Right renal pelvis (tissue), 4 donors: ENCODE results near the gene COL24A1. TPM values are rescaled to one million over a fixed set of nuclear protein-coding genes. Genes with fewer than 3 reads are reported as not detected.
A peak's percentile ranks its signal among the peaks of the same experiment; 100 is the strongest.
"Not testable (repeated sequence)": the region's sequence is repeated elsewhere in the genome, so short reads cannot be mapped to it uniquely, and the experiment has no call there.

Source experiments
- DNase-seq, 4 donors: peaks; one replicate each; pipeline ENCODE4 v3.0.0-alpha.2; 2013; ENCODE audit warnings: low read depth in 4 of 4, low spot score in 3 of 4, missing footprints in 1 of 4
- polyA plus RNA-seq, 4 donors: library from polyadenylated mRNA; unstranded; fragments of 120-200 nt; gene quantifications; one replicate each; pipeline ENCODE4 v1.2.1, GENCODE V29; 2013; ENCODE audit not compliant: insufficient read length in 4 of 4

Gene COL24A1
- polyA plus RNA-seq, 4 donors, result 1.8 to 2.2 (median 1.9) TPM

- DNase-seq, result no peak
Observed at GRCh38 chr1:86085741-86086409, 70.7 kb downstream of the COL24A1 start.

DNA sequence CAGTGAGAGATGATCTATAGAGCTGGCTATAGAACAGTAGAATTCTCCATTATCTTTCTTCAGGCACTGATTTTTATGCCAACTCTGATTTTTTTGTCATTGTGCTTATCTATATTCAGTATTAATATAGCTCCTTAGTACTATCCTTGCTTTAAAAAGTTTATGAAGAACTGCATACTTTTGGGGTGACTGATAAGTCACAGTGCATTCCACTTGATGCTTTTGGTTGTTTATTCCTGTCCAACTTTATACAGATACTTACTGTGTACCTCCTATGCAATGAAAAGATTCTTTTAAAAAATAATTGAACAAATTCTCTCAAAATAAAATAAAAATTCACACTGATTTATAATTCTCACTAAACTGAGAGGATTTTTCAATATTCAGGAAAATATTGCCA lies 71.6 kb downstream of the COL24A1 start:
- DNase-seq, result no peak

DNA sequence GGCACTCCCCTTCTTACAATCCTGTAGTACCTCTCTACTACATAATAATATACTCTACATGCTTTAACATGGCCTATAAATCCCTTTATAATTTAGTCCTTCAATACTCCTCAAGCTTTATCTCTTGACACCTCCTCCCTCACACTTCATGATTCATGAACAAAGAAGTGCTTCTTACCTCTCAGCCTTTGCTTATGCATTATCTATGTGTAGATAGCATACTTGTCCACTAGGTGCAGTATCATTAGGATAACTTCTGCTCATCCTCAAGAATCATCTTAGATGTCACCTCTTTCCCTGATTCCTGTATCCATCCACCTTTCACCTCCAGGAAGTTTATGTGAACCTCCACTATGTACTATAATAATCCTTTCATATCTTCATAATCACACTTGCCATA lies 74.4 kb downstream of the COL24A1 start:
- no peak for DNase-seq

GRCh38 chr1:86072474-86072873 lies 84.1 kb downstream of the COL24A1 start:
- DNase-seq, result not testable (repeated sequence)

- DNase-seq, result not testable (repeated sequence)
Observed at GRCh38 chr1:86071870-86072269, 84.7 kb downstream of the COL24A1 start.

- DNase-seq, result no peak
Observed at GRCh38 chr1:86069757-86070145, 86.8 kb downstream of the COL24A1 start.

GRCh38 chr1:86068841-86069756 lies 87.5 kb downstream of the COL24A1 start:
- no peak for DNase-seq

DNA sequence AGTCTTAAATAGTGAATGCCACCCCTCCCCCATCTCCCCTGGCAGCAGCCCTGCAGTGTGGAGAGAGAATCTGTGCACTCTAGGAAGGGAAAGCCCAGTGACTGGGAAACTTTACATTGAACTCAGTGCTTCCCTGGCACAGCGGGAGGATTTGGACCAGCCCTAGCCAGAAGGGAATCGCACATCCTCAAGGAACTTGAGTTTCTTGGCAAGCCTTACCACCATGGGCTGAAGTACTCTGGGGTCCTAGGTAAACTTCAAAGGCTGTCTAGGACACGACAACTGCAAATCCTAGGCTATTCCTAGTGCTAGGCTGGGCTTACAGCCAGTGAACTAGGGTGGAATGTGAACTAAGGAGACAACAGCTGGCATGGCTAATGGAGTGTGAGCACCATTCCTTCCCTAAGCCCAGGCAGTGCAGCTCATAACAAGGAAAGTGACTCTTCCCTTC lies 88.3 kb downstream of the COL24A1 start:
- DNase-seq, result no peak

GRCh38 chr1:86067626-86068025 lies 88.9 kb downstream of the COL24A1 start:
- peak in 1 of 4 donors; percentile 1 for DNase-seq

- no peak for DNase-seq
Observed at GRCh38 chr1:86064899-86065298, 91.7 kb downstream of the COL24A1 start.

GRCh38 chr1:86063721-86064120 lies 92.9 kb downstream of the COL24A1 start:
- DNase-seq, result no peak

DNA sequence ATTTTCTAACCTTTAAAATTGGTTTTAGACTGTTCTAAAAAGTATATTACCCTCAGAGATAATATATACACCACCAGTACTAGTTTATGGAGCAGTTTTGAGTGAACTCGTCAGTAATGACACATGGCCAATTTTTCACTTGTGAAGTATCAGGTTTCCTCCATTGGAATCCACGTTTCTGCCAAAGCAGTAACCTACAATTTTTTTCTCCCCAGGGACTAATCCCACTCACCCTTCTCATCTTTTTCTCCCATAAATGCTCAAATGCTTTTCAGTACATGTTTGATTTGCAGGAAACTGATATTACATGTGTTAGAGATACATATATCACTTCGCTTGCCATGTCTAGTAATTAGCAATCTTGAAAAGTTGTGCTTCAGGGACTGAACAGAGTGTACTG lies 94.1 kb downstream of the COL24A1 start:
- no peak for DNase-seq

- no peak for DNase-seq
Observed at GRCh38 chr1:86061551-86061990, 95.0 kb downstream of the COL24A1 start.

GRCh38 chr1:86054396-86054795 lies 102.2 kb downstream of the COL24A1 start:
- DNase-seq, result no peak

GRCh38 chr1:86052948-86053698 lies 103.4 kb downstream of the COL24A1 start:
- DNase-seq, result no peak

- no peak for DNase-seq
Observed at GRCh38 chr1:86035101-86035500, 121.5 kb downstream of the COL24A1 start.

DNA sequence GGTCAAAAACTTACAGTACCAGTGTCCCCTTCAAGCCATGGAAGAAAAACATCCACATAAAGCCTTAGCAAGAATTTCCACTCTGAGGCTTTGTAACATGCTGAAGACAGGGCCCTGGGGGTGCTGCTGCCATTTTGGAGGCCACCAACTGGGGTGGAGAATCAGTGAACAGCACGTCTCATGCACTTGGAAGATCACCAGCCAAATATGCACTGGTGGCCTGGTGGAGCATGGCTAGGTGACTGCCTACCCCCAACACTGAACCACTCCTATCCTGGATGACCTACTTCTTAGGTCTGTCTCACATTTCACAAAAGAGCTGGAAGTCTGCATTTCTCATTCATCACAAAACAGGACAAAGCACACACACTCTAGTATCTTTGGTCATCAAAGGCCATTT lies 126.4 kb downstream of the COL24A1 start:
- no peak for DNase-seq

DNA sequence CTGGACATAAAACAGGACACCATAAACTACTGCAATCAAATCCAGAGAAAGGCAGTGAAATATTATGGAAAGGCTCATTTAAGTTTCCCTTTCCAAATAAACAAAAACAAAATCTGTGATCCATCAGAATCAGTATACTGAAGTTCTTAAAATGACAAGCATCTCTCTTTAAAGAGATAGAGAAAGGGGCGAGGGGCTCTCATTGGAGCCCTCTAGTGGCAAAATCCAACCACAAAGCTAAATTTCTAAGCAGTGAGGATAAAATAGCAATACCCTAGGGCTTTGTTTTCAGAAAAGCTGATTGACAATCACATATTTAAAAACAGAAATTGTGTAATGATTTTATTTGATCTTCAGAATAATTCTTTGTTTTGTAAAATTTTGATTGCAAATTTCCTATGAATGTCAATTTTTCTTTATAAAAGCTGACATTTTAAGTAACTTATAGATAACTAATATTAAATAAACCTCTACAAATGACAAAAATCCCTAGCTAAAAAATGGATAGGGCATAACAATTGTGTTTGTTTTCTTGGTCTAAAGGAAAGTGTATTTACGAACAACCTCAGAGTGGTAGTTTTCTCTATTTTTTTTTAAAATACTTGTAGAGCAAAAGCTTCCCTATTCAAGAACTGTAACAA lies 138.2 kb downstream of the COL24A1 start:
- DNase-seq, result peak; percentile 20 to 34 (median 22)

DNA sequence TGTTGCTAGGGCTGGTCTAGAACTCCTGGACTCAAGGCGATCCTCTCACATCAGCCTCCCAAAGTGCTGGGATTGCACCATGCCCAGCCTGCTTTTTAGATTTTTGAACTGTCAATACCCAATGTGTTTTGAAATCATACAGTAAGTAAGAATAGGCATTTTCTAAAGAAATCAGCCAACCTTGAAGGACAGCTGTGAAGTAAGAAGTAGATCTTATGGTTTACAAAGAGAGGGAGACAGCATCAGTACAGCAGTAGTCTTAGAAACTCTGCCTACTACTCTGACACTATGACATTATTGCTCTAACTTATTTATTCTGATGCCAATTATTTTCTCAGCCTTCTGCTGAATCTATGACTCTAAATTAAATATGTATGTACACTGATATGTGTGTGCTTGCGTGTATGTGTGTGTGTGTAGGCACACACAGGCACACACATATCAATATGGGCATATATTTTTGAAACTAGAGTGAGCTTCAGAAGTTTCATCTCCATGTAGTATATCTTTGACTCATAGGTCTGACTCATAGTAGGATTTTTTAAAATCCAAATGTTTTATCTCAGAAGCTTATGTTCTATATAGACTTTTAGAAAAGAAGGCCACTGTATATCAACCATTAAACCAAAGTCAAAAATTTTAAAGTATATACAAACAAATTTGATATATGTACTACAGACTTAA lies 140.4 kb downstream of the COL24A1 start:
- no peak for DNase-seq

- no peak for DNase-seq
Observed at GRCh38 chr1:86015375-86015774, 141.2 kb downstream of the COL24A1 start.
